ENCODE data around the gene TOR2A. TPM values are rescaled to one million over a fixed set of nuclear protein-coding genes. Genes with fewer than 3 reads are reported as not detected.

Gene TOR2A
- total and polyA plus RNA-seq, 7 experiments from 2014 or later, result 9.5 to 22.3 (median 16.6) TPM

GRCh38 chr9:127684576-127684975 lies 50.5 kb downstream of the TOR2A start:
- intact Hi-C loops (cut with micrococcal nuclease), result no loop called here
- ATAC-seq, result no peak
- H3K9me3 Mint-ChIP-seq, result no peaks in the 10 kb centered on the region
- CTCF ChIA-PET, result interaction anchor here (0.6 kb wide), 1 partner anchor 115 kb away, joined by 4 read pairs; no protein-coding TSS in a partner anchor
- no peaks in the 10 kb centered on the region for H3K27me3 Mint-ChIP-seq
- no peak overlapping the region for H3K4me3 ChIP-seq (ENCODE audit: low read length)
- peak overlapping the region in 1 of 9 donors; percentile 22 for H3K27ac Mint-ChIP-seq
- no peaks in the 10 kb centered on the region for H3K27me3 ChIP-seq (ENCODE audit: control insufficient read depth in 2 of 2, insufficient read depth in 2 of 2, low read length in 2 of 2)
- no peaks in the 10 kb centered on the region for H3K4me1 Mint-ChIP-seq
- DNase-seq, result no peak
- no peaks in the 10 kb centered on the region for H3K4me1 ChIP-seq (ENCODE audit: control insufficient read depth in 2 of 2, insufficient read depth in 2 of 2, low read length in 2 of 2)
- H3K27ac ChIP-seq (ENCODE audit: low read depth, low read length), result no peak overlapping the region
- POLR2A ChIA-PET, result no interaction called here
- no peak overlapping the region for H3K4me3 Mint-ChIP-seq
- no peaks in the 10 kb centered on the region for H3K9me3 ChIP-seq (ENCODE audit: control insufficient read depth in 2 of 3, low read length in 3 of 3)
- H3K36me3 ChIP-seq (ENCODE audit: control insufficient read depth in 2 of 3, insufficient read depth in 3 of 3, low read length in 3 of 3), result no peaks in the 10 kb centered on the region
- peaks cover 0 to 15% (median 4%) of the 10 kb centered on the region in 5 donors for H3K36me3 Mint-ChIP-seq

- H3K36me3 Mint-ChIP-seq, result peaks cover 0 to 17% (median 4%) of the 10 kb centered on the region in 5 donors
- no peak for ATAC-seq
- intact Hi-C loops (cut with micrococcal nuclease), result no loop called here
- no peaks in the 10 kb centered on the region for H3K27me3 ChIP-seq (ENCODE audit: control insufficient read depth in 2 of 2, insufficient read depth in 2 of 2, low read length in 2 of 2)
- no peak overlapping the region for H3K27ac ChIP-seq (ENCODE audit: low read depth, low read length)
- no peaks in the 10 kb centered on the region for H3K27me3 Mint-ChIP-seq
- H3K4me1 Mint-ChIP-seq, result no peaks in the 10 kb centered on the region
- H3K4me1 ChIP-seq (ENCODE audit: control insufficient read depth in 2 of 2, insufficient read depth in 2 of 2, low read length in 2 of 2), result no peaks in the 10 kb centered on the region
- no peak overlapping the region for H3K4me3 ChIP-seq (ENCODE audit: low read length)
- H3K36me3 ChIP-seq (ENCODE audit: control insufficient read depth in 2 of 3, insufficient read depth in 3 of 3, low read length in 3 of 3), result no peaks in the 10 kb centered on the region
- no peak overlapping the region for H3K27ac Mint-ChIP-seq
- H3K4me3 Mint-ChIP-seq, result no peak overlapping the region
- no peak for DNase-seq
- H3K9me3 ChIP-seq (ENCODE audit: control insufficient read depth in 2 of 3, low read length in 3 of 3), result no peaks in the 10 kb centered on the region
- POLR2A ChIA-PET, result no interaction called here
- CTCF ChIA-PET, result no interaction called here
- no peaks in the 10 kb centered on the region for H3K9me3 Mint-ChIP-seq
These were observed 51.4 kb downstream of the TOR2A start for GRCh38 chr9:127683723-127684122.

- Mint-ChIP-seq H3K4me3 (no peak overlapping the region), H3K27me3 (no peaks in the 10 kb centered on the region), H3K36me3 (peaks cover 0 to 17% (median 4%) of the 10 kb centered on the region in 5 donors), H3K27ac (no peak overlapping the region), H3K9me3 (no peaks in the 10 kb centered on the region), H3K4me1 (no peaks in the 10 kb centered on the region)
- Histone ChIP-seq H3K4me1 (ENCODE audit: control insufficient read depth in 2 of 2, insufficient read depth in 2 of 2, low read length in 2 of 2) (no peaks in the 10 kb centered on the region), H3K27ac (ENCODE audit: low read depth, low read length) (no peak overlapping the region), H3K36me3 (ENCODE audit: control insufficient read depth in 2 of 3, insufficient read depth in 3 of 3, low read length in 3 of 3) (no peaks in the 10 kb centered on the region), H3K27me3 (ENCODE audit: control insufficient read depth in 2 of 2, insufficient read depth in 2 of 2, low read length in 2 of 2) (no peaks in the 10 kb centered on the region), H3K9me3 (ENCODE audit: control insufficient read depth in 2 of 3, low read length in 3 of 3) (no peaks in the 10 kb centered on the region), H3K4me3 (ENCODE audit: low read length) (no peak overlapping the region)
- no peak for DNase-seq
- intact Hi-C loops (cut with micrococcal nuclease), result no loop called here
- ATAC-seq, result no peak
- CTCF ChIA-PET, result no interaction called here
- POLR2A ChIA-PET, result no interaction called here
These were observed 52.5 kb downstream of the TOR2A start for GRCh38 chr9:127682351-127683136.

Other genes with a start within 250 kb of the TOR2A start
- gene STXBP1, start 123.0 kb downstream of the TOR2A start, total RNA-seq, result 10 to 100 TPM in 4 of 5 experiments, 1 to 10 TPM in 1; 6.7 to 17.8 (median 14.1) TPM
- 1 to 10 TPM; 3.0 to 3.3 TPM for gene STXBP1, start 123.0 kb downstream of the TOR2A start, polyA plus RNA-seq
- under 1 TPM in 3 of 5 experiments, not detected in 2; 0.22 to 0.38 (median 0.27) TPM for gene CFAP157, start 28.3 kb downstream of the TOR2A start, total RNA-seq
- under 1 TPM; 0.11 to 0.20 TPM for gene CFAP157, start 28.3 kb downstream of the TOR2A start, polyA plus RNA-seq
- 1 to 10 TPM; 7.8 to 9.5 (median 8.6) TPM for gene PTRH1, start 19.6 kb downstream of the TOR2A start, total RNA-seq
- 10 to 100 TPM; 17.0 to 28.7 TPM for gene PTRH1, start 19.6 kb downstream of the TOR2A start, polyA plus RNA-seq
- gene TTC16, start 19.2 kb downstream of the TOR2A start, total RNA-seq, result 1 to 10 TPM in 4 of 5 experiments, under 1 TPM in 1; 0.29 to 9.9 (median 4.6) TPM
- gene TTC16, start 19.2 kb downstream of the TOR2A start, polyA plus RNA-seq, result 1 to 10 TPM in 1 of 2 donors, under 1 TPM in 1; 0.73 to 1.7 TPM
- 10 to 100 TPM; 26.1 to 68.3 (median 51.9) TPM for gene SH2D3C, start 43.4 kb upstream of the TOR2A start, total RNA-seq
- 10 to 100 TPM; 20.9 to 72.9 TPM for gene SH2D3C, start 43.4 kb upstream of the TOR2A start, polyA plus RNA-seq
- gene CDK9, start 50.7 kb upstream of the TOR2A start, total RNA-seq, result 100 to 1,000 TPM; 110 to 135 (median 134) TPM
- 10 to 100 TPM; 37.5 to 65.9 TPM for gene CDK9, start 50.7 kb upstream of the TOR2A start, polyA plus RNA-seq
- gene FPGS, start 67.6 kb upstream of the TOR2A start, total RNA-seq, result 100 to 1,000 TPM in 2 of 5 experiments, 10 to 100 TPM in 3; 90.4 to 123 (median 95.4) TPM
- gene FPGS, start 67.6 kb upstream of the TOR2A start, polyA plus RNA-seq, result 10 to 100 TPM; 37.3 to 51.4 TPM
- 10 to 100 TPM in 4 of 5 experiments, 1 to 10 TPM in 1; 6.2 to 25.8 (median 12.5) TPM for gene ENG, start 119.4 kb upstream of the TOR2A start, total RNA-seq
- gene ENG, start 119.4 kb upstream of the TOR2A start, polyA plus RNA-seq, result 1 to 10 TPM; 4.5 to 6.4 TPM
- 10 to 100 TPM; 33.2 to 64.9 (median 51.6) TPM for gene AK1, start 142.4 kb upstream of the TOR2A start, total RNA-seq
- gene AK1, start 142.4 kb upstream of the TOR2A start, polyA plus RNA-seq, result under 1 TPM; 0.09 to 0.21 TPM
- 100 to 1,000 TPM in 3 of 5 experiments, 10 to 100 TPM in 2; 63.0 to 125 (median 107) TPM for gene ST6GALNAC6, start 164.3 kb upstream of the TOR2A start, total RNA-seq
- gene ST6GALNAC6, start 164.3 kb upstream of the TOR2A start, polyA plus RNA-seq, result 10 to 100 TPM; 28.3 to 34.5 TPM
- 10 to 100 TPM; 28.0 to 51.0 (median 36.1) TPM for gene ST6GALNAC4, start 181.7 kb upstream of the TOR2A start, total RNA-seq
- gene ST6GALNAC4, start 181.7 kb upstream of the TOR2A start, polyA plus RNA-seq, result 10 to 100 TPM; 20.0 to 21.7 TPM
- 1 to 10 TPM; 1.4 to 2.9 (median 2.1) TPM for gene PIP5KL1, start 195.5 kb upstream of the TOR2A start, total RNA-seq
- gene PIP5KL1, start 195.5 kb upstream of the TOR2A start, polyA plus RNA-seq, result under 1 TPM in 1 of 2 donors, not detected in 1; 0.17 TPM
- gene DPM2, start 202.6 kb upstream of the TOR2A start, total RNA-seq, result 10 to 100 TPM; 29.1 to 84.4 (median 56.8) TPM
- gene DPM2, start 202.6 kb upstream of the TOR2A start, polyA plus RNA-seq, result 10 to 100 TPM; 29.3 to 39.5 TPM
- gene EEIG1, start 245.7 kb upstream of the TOR2A start, total RNA-seq, result 100 to 1,000 TPM; 252 to 664 (median 347) TPM
- 100 to 1,000 TPM; 124 to 297 TPM for gene EEIG1, start 245.7 kb upstream of the TOR2A start, polyA plus RNA-seq